GM21717 (cell line): Measurements from ENCODE around the gene FCER2.
"Not testable (repeated sequence)": the region's sequence is repeated elsewhere in the genome, so short reads cannot be mapped to it uniquely, and the experiment has no call there.

ENCODE experiments used
- ATAC-seq: cut with Tn5 transposase; IDR thresholded peaks from one replicate; pipeline ENCODE4 v1.9.1; 2021; ENCODE audit warnings: mild to moderate bottlenecking, moderate library complexity; ENCODE audit not compliant: unreplicated experiment

Gene FCER2, protein sequence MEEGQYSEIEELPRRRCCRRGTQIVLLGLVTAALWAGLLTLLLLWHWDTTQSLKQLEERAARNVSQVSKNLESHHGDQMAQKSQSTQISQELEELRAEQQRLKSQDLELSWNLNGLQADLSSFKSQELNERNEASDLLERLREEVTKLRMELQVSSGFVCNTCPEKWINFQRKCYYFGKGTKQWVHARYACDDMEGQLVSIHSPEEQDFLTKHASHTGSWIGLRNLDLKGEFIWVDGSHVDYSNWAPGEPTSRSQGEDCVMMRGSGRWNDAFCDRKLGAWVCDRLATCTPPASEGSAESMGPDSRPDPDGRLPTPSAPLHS

DNA sequence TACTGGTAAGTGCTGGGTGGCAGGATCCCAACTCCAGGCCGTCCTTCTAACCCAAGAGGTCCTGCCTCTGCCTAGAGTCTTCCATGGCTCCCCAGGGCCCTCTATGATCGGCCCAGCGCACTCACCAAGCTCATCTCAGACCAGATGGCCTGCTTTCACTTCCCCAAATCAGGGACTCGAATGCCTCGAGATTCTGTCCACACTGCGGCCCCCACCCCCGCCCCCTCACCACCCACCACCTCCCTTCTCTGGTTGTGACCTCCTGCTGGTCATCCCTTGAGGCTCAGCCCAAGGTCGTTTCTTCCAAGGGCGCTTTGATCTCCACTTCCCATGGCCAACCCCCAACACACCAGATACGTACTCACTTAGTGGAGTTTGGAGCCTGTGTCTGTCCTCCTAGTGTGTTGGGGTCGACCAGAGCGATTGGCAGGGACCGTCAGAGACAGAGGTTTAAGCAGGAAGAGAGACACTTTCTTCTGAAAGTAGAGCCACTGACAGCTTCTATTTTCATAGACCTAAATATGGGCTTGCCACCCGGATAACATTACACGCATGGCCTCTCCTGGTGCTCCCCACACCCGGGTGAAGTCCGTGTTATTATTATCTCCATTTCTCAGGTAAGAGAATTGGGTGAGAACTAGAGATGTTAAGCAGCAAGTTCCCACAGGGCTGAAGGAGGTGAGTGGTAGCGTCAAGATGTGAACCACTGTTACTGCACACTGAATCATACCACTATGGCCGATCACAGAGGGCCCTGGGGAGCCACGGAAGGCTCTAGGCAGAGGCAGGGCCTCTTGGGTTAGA, at the start of gene FCER2:
FCER2 (minus strand) TSS at position 478 of the 804 bp plus-strand sequence. CDS start 2,371 bp downstream, outside the sequence.
- peak; percentile 32 for ATAC-seq

DNA sequence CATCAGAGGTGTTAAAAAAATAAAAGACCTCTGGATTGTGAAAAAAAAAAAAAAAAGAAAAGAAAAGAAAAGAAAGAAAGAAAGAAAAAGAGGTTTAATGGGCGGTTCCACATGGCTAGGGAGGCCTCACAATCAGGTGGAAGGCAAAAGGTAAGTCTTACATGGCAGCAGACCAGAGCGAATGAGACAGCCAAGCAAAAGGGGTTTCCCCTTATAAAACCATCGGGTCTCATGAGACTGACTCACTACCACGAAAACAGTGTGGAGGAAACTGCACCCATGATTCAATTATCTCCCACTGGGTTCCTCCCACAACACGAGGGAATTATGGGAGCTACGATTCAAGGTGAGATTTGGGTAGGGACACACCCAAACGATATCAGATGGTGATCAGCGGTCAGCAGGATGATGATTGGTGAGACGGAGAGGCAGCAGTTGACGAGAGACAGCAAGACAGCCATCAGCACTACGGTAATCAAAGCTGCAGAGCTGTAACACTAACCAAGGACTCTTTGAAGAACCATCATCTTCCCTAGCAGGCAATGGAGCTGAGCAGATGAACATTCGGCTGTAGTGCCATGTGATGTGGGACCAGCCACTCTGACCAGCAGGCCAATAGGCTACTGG, 49.3 kb upstream of the FCER2 start:
- ATAC-seq = no peak

DNA sequence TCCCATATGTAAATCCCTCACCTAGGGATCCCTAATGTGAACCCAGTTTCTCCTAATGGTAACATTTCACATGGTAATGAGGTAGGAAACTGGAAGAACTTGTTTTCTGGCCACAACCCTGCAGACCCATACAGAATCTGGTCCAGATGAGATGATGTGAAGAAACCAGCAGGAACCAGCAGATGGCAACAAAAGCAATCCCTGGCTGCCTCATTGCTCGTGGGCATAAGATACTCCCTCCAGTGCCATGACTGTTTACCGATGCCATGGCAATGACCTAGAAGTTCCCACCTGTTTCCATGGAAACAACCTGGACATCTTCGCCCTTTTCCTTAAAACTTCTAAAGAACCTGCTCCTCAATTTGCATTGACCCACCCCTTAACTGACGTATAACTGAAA, 46.8 kb upstream of the FCER2 start:
- ATAC-seq = no peak

DNA sequence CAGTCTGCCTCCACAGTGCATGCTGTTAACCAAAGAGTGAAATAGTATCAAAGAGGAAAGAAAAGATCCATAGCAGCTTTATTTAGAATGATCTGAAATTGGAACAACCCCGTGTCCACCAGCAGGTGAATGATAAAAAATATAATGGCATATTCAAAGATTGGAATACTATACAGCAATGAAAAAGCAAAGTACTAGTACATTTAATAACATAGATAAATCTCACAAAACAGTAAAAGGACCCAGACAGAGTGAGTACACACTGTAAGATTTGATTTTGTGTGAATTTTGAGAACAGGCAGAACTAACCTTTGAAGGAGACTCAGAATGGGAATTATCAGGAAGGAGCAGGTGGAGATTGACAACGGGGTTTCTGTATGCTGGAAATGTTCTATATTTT, 46.2 kb upstream of the FCER2 start:
- no peak for ATAC-seq

DNA sequence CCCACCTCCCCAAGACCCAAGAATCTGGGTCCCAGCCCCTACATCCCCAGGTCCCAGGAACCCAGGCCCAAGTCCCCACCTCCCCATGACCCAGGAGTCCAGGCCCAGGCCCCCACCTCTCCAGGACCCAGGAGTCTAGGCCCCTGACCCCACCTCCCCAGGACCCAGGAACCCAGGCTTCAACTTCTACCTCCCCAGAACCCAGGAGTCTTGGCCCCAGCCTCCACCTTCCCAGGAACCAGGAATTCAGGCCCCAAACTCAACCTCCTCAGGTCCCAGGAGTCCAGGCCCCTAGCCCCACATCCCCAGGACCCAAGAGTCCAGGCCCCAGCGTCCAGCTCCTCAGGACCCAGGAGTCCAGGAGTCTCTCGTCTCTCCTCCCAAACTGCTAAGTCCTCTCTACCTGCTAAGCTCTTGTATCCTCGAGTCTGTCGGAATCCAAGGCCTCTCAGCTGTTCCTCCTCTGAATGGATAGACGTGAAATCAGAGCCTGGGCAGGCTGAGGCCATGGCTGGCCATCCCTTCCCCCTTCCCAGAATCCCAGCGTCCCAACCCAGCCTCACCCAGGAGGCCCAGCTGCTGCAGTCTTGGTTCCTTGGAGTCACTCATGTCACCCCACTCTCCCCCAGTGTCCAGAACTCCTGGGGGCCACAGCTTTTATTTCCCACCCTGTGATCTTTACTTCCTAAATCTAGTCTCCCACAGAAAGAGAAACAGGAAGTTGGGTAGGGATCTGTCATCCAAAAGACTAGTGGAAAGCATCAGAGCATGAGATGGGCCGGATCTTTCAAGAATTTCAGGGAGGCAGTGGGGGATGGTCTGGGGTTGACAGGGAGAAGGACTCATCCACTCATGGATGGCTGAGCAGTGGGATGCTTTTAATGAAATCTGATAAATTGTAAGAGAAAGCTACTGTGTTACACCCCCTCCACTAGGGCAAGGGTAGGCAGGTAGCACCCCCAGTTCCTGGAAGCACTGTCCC, 45.3 kb upstream of the FCER2 start, which contains the start of gene CD209:
CD209 (minus strand) TSS at position 632 of the 982 bp plus-strand sequence; CDS start at position 609, 23 bp downstream.
- ATAC-seq = no peak

DNA sequence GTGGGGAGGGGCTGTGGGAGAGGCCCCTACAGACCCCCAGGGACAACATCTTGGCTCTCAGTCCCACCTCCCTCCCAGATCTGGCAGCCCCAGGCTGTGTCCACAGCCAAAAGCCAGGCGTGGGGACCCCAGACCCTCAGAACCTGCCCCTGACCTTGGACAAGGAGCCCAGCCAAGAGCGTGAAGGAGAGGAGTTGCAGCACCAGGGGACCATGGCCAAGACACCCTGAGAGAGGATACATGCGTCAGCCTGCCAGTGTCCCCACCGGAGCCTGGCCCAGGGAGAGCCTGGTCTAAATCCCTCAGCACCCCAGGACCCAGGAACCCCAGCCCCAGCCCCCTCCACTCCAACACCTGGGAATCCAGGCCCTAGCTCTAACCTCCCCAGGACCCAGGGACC, 44.4 kb upstream of the FCER2 start:
- not testable (repeated sequence) for ATAC-seq

DNA sequence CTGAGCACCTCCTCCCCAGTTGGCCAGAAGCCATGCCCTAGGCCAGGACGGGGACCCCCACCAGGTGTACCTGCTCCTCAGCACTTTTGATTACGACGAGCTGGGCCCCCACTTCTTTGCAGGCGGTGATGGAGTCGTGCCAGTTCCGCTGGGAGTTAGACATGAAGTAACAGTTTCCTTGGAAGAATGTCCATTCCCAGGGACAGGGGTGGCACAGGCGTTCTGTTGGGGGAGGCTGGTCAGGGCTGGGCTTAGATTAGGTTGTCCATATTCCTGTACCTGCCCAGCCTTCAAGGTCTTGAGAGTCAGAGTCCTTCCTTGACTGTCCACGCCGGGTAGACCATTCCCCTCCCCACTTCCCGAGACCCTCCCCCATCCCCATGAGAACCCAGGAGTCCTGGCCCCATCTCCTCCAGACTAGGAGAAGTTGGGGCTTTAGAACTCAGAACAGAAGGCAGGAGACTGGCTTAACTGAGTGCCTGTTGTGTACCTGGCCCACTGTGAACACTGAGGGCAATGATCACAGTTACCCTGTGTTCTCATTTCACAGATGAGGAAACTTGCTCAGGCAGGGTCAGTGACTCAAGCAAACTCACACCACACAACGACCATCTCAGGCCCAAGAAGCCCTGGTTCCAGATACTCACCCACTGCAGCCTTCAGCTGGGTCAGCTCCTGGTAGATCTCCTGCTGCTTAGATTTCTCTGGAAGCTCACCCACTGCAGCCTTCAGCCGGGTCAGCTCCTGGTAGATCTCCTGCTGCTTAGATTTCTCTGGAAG, 43.1 kb upstream of the FCER2 start:
- ATAC-seq = no peak

DNA sequence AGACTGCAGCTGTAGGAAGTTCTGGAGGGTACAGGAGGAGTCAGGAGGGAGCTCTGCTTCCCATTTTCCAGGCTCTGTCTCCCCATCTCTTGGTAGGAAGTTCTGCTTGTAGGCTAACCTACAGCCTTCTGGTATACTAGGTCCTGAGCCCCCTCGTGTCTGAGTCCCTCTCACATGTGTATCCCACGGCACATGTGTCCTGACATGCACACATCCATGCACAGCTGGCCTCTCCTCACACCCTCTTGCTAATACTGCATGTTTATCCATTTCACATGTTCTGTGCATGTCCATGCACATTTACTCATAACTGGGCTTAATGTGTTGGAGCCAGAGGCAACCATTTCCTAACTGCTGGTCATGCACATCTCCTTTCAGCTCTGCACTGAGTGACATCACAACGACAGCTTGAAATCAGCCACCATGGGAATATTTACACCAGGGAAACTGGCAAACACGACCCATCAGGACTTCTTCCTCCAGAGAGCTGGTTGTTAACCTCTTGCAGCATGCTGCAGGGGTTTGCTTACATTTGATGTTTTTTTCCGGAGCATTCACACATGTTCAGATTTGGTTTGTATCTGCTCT, 42.4 kb upstream of the FCER2 start:
- ATAC-seq = no peak

DNA sequence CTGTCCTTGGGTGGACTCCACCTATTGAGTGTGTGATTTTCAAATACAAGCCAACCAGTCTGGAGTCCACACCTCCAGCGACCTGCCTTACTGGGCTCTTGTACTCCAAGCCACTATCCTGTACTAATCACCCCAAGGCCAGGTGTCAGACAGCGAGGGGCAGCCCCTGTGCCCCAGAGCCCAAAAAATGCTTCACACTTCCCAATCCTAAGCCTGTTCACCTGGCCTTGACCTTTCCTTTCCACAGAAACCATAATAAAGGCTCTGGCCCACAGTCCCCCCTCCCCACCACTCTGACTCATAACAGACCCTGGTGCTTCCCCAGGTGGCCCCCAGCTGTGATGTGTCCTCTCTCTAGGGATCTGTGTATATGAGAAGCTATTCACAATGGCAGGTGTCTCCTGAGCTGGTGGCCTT, 41.5 kb upstream of the FCER2 start:
- peak; percentile 54 for ATAC-seq

DNA sequence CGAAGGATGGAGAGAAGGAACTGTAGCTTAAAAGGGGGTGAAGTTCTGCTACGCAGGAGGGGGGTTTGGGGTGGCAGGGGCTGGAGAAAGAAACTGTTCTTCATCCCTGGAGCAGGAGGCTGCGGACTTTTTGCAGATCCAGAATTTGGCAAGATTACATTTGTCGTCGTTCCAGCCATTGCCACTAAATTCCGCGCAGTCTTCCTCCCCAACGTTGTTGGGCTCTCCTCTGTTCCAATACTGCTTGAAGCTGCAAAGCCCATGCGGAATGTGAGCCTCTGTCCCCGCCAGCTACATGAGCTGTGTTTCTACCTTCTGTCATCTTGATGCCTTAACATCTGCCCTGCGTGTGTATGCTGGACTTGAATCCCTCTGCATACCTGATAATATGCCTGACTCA, 41.1 kb upstream of the FCER2 start:
- ATAC-seq = no peak

DNA sequence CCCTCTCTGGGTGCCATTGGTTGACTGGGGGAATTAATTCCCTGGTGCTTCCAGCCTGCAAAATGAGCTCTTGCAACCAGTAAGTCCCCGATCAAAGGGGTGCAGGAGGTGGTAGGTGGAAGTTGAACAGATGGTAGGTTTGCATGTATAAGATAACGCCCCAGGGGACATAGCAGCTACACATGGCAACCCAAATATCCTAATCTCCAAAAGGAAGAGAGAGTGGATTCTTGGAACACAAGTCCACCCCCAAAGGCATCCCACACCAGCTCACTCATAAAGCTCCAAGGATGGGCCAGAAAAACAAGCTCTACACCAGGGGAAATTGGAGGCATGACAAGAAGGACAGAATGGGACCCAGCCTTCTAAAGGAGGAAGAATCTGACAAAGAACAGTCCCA, 40.6 kb upstream of the FCER2 start:
- no peak for ATAC-seq

DNA sequence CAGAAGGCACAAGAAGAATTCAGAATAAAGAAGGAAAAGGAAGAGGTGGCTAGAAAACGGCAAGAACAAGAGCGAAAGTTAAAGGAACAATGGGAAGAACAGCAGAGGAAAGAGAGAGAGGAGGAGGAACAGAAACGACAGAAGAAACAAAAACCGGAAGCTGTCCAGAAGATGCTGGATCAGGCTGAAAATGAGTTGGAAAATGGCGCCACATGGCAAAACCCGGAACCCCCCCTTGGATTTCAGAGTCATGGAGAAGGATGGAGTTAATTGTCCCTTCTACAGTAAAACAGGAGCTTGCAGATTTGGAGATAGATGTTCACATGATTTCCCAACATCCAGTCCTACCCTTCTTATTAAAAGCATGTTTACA, 38.7 kb upstream of the FCER2 start:
- no peak for ATAC-seq

DNA sequence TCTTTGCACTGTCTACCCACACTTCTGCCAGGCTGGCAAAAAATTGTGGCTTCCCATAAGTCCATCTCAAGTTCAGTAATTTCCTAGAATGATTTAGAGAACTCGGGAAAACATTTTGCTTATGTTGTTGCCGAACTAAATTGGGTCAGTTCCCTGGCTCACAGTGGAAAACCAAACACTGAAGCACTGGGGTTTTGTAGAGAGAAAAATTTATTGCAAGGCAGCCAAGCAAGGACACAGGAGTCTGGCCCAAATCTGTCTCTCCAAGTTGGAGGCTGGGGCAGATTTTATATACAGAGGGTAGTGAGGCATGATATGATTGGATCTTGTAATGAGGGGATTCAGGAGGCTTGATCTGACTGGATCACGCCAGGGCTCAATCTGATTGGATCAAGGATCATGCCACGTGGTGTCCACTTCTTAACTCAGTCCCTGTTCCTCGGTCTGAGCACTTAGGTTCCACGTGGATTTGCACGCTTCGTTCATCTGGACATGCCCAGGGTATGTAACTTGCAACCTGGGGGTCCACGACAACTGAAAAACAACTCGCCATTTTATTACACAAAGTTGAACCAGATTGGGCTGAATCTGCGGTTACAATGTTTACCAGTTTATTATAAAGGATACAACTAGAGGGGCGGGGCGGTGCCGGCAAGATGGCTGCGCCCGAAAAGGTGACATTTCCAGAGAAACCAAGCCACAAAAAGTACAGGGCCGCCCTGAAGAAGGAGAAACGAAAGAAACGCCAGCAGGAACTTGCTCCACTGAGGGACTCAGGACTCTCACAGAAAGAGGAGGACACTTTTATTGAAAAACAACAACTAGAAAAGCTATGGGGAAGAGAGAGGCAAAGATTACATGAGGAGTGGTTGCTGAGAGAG, 38.1 kb upstream of the FCER2 start:
- no peak for ATAC-seq

DNA sequence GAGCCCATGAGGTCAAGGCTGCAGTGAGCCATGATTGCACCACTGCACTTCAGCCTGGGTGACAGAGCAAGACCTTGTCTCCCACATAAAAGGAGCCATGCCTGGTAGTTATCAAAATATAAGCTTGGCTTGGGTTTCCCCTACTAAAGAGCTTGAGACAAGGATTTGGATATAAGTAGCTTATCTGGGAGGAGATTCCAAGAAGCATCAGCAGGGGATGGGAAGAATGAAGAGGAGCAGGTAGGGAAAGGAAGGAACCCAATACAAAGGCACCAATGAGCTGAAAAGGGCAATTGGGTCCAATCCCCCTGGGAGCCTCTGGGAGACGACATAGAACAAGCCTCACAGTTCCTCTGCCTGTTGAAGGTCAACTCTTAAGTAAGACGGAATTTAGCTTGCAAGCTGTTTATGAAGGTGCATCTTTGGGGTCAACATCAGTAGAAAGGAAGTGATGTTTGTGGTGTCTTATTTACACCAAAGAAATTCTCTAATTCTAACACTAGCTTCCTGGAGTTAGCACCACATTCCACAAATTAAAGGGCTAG, 37.4 kb upstream of the FCER2 start:
- no peak for ATAC-seq

DNA sequence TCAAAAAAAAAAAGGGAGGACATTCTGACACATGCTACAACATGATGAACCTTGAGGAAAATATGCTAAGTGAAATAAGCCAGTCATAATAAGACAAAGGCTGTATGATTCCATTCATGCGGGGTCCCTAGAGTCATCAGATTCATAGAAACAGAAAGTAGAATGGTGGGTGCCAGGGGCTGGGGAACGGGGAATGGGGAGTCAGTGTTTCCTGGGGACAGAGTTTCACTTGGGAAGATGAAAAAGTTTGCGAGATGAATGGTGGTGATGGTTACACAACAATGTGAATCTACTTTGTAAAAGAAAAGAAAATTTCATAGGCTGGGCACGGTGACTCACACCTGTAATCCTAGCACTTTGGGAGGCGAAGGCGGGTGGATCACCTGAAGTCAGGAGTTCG, 36.1 kb upstream of the FCER2 start:
- ATAC-seq = no peak

DNA sequence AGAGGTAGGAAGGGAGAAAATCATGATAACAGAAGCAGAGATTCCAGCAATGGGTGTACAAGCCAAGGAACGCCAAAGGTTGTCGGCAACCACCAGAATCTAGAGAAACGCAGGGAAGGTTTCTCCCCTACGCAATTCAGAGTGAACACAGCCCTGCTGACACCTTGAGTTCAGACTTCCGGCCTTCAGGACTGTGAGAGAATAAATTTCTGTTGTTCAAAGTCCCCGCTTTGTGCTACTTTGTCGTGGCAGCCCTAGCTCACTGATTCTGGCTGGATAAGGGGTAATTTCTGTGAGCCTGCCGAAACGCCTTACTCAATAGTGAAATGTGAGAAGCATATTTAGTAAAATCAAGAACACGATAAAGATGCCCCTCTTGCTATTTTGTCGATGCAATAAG, 35.3 kb upstream of the FCER2 start:
- ATAC-seq = no peak

DNA sequence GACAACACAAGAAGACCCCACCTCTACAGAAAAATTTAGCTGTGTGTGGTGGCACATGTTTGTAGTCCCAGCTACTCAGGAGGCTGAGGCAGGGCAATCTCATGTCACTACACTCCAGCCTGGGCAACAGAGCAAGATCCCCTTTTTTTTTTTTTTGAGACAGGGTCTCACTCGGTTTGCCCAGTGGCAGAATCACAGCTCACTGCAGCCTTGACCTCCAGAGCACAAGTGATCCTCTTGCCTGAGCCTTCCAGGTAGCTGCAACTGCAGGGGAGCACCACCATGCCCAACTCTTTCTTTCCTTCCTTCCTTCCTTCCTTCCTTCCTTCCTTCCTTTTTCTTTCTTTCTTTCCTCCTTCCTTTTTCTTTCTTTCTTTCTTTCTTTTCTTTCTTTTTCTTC, 34.2 kb upstream of the FCER2 start:
- no peak for ATAC-seq
